Measurements from ENCODE around the gene TPSB2.

GRCh38 chr16:1202274-1202673 is 27.7 kb downstream of the TPSB2 start:
- TF ChIP-seq CTCF (IDR thresholded peaks at IDR 0.05) (no peak), POLR2A (IDR thresholded peaks at IDR 0.05) (no peak)

Data from lower leg skin (tissue), 3 donors.